Osteoblast (primary cell): Measurements from ENCODE around the gene MTA3. TPM values are rescaled to one million over a fixed set of nuclear protein-coding genes. Genes with fewer than 3 reads are reported as not detected.

Experiments used
- DNase-seq: peaks from one replicate; pipeline ENCODE4 v3.0.0; 2011; ENCODE audit warnings: low spot score, mixed read lengths; ENCODE audit not compliant: insufficient read length; ENCODE audit errors: missing footprints
- H2AFZ ChIP-seq: 2 replicates; pipeline ENCODE4 v1.6.0; 2011; ENCODE audit warnings: mild to moderate bottlenecking, low read length
- H3K27ac ChIP-seq: 2 replicates; pipeline ENCODE4 v1.5.1; 2011; ENCODE audit warnings: mild to moderate bottlenecking, low read depth, low read length, moderate library complexity
- H3K27me3 ChIP-seq: 2 replicates; pipeline ENCODE4 v1.6.0; 2012; ENCODE audit warnings: mild to moderate bottlenecking, control low read depth, inconsistent platforms, low read length, moderate library complexity; ENCODE audit not compliant: insufficient read depth
- H3K36me3 ChIP-seq: 2 replicates; pipeline ENCODE4 v1.5.1; 2011; ENCODE audit warnings: mild to moderate bottlenecking, low read length, control low read depth, moderate library complexity; ENCODE audit not compliant: insufficient read depth
- H3K4me1 ChIP-seq: 2 replicates; pipeline ENCODE4 v1.5.1; 2011; ENCODE audit warnings: mild to moderate bottlenecking, low read length, control low read depth, moderate library complexity; ENCODE audit not compliant: insufficient read depth
- H3K4me2 ChIP-seq: 2 replicates; pipeline ENCODE4 v1.6.0; 2011; ENCODE audit warnings: mild to moderate bottlenecking, low read length; ENCODE audit not compliant: insufficient read depth
- H3K4me3 ChIP-seq: fragments of 200-600 bp; sonication (generic); 3 replicates; pipeline ENCODE4 v1.5.1; 2012; ENCODE audit warnings: mild to moderate bottlenecking, low read length, inconsistent platforms; ENCODE audit not compliant: insufficient read depth
- H3K79me2 ChIP-seq: 2 replicates; pipeline ENCODE4 v1.6.0; 2012; ENCODE audit warnings: mild to moderate bottlenecking, low read length, control low read depth, inconsistent platforms; ENCODE audit not compliant: insufficient read depth
- H3K9me3 ChIP-seq: 2 replicates; pipeline ENCODE4 v1.5.1; 2011; ENCODE audit warnings: low read depth, low read length, control low read depth
- H4K20me1 ChIP-seq: 2 replicates; pipeline ENCODE4 v1.6.0; 2012; ENCODE audit warnings: mild to moderate bottlenecking, low read length, control low read depth; ENCODE audit not compliant: insufficient read depth
- total RNA-seq: library from RNA; depleted of rRNA; stranded (reverse); fragments of >200 nt; gene quantifications from 2 replicates; pipeline ENCODE4 v1.2.3, GENCODE V29; 2012
- TF ChIP-seq, protein P1 (sequence below): IDR thresholded peaks from 2 replicates; pipeline ENCODE4 v1.5.1; 2011; ENCODE audit warnings: mild to moderate bottlenecking, low read depth, low read length, moderate library complexity; ENCODE audit errors: extremely low read depth

MTA3 gene
- total RNA-seq, 1 donor: 29.3 TPM

DNA sequence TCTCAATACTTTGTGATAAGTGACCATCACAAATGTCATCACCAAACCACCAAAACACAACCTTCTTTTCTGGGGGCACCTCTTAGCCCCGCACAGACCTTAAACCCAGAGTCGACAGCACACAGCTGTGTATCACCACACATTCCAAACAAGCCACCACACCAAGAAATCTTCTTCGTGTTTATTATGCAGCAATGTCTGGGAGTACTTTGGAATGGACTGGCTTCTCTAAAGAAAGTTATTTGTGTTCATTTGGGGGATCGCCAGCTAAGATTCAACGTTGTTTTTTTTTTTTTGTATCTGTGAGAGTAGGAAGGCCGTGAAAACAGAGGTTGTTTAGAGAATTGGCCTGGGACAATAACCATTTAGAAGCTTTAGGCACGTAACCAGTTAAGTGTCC is 1.1 kb upstream of the MTA3 start:
- Histone ChIP-seq H3K4me1 (peaks cover 12% of the 10 kb centered on the region), H3K27me3 (no peaks in the 10 kb centered on the region), H2AFZ (peak overlapping the region; percentile 63), H4K20me1 (no peaks in the 10 kb centered on the region), H3K36me3 (no peaks in the 10 kb centered on the region), H3K9me3 (no peaks in the 10 kb centered on the region), H3K4me3 (no peak overlapping the region), H3K79me2 (peaks cover 5% of the 10 kb centered on the region), H3K4me2 (no peak overlapping the region), H3K27ac (no peak overlapping the region)
- peak; percentile 72 for DNase-seq
- TF ChIP-seq, protein P1, sequence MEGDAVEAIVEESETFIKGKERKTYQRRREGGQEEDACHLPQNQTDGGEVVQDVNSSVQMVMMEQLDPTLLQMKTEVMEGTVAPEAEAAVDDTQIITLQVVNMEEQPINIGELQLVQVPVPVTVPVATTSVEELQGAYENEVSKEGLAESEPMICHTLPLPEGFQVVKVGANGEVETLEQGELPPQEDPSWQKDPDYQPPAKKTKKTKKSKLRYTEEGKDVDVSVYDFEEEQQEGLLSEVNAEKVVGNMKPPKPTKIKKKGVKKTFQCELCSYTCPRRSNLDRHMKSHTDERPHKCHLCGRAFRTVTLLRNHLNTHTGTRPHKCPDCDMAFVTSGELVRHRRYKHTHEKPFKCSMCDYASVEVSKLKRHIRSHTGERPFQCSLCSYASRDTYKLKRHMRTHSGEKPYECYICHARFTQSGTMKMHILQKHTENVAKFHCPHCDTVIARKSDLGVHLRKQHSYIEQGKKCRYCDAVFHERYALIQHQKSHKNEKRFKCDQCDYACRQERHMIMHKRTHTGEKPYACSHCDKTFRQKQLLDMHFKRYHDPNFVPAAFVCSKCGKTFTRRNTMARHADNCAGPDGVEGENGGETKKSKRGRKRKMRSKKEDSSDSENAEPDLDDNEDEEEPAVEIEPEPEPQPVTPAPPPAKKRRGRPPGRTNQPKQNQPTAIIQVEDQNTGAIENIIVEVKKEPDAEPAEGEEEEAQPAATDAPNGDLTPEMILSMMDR: no peak

DNA sequence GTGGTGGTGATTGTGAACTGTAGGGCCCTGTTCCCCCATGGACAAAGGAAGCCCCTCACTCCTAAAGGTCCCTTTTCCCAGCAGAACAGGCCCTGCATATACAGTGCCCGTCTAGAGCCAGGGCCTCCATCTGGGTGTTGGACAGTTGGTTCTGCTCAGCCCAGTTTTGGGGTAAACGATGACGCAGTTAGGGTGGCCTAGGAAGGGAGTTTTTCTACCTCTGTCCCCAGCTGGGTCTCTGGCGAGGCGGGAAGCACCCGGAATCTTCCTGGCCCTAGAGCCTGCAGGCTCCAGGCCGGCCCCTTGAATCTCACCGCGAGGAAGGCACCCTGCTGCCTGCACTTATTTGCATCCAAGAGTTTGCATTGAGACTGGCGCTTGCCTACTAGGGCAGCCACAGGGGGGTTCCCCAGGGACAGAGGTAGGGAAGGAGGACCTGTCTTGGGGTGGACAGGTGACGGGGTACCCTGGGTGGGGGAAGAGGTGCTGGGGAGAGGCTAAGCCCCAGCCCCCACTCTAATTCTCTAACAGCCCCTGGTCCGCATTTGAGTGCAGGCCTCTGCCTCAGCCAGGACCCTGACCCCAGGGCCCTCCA is 529 bp upstream of the MTA3 start:
- H3K27me3 ChIP-seq: no peaks in the 10 kb centered on the region
- no peak overlapping the region for H3K4me2 ChIP-seq
- no peak overlapping the region for H3K4me3 ChIP-seq
- TF ChIP-seq, protein P1: no peak
- no peaks in the 10 kb centered on the region for H3K9me3 ChIP-seq
- peak; percentile 74 for DNase-seq
- H3K27ac ChIP-seq: no peak overlapping the region
- H3K36me3 ChIP-seq: peaks cover 2% of the 10 kb centered on the region
- H3K4me1 ChIP-seq: peaks cover 12% of the 10 kb centered on the region
- H2AFZ ChIP-seq: peak overlapping the region; percentile 63
- peaks cover 7% of the 10 kb centered on the region for H3K79me2 ChIP-seq
- no peaks in the 10 kb centered on the region for H4K20me1 ChIP-seq

DNA sequence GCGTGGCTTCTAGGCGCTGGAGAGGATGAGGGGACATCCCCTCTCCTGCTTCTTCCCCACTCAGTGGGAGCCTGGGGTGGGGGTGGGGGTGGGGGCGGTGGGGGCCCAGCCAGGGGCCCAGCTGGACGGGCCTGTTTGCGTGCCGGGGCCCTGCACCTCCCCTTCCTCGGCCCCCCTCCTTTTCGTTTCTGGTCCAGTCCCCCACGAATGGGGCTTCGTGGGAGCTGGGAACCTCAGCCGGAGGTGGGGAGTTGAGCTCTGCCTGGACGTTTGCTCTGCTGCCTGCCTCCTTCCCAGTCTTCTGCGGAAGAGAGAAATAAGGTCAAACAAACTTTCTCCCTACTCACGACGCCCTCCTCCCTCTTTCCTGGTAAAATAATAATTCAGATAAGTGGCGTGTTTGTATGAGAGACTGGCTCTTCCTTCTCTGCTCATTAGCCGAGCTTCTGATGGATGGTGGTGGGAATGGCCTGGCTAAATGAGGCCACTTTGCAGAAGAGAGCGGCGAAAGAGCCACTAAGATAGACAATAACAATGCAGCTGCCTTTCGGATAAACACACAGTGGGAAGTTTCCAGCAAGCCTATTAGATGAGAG is 782 bp downstream of the MTA3 start:
- Histone ChIP-seq H3K4me2 (peak overlapping the region; percentile 87), H3K79me2 (peaks cover 12% of the 10 kb centered on the region), H3K4me1 (peaks cover 12% of the 10 kb centered on the region), H3K4me3 (peak overlapping the region; percentile 80), H2AFZ (peak overlapping the region; percentile 83), H3K27ac (no peak overlapping the region), H4K20me1 (no peaks in the 10 kb centered on the region), H3K27me3 (no peaks in the 10 kb centered on the region), H3K36me3 (peaks cover 7% of the 10 kb centered on the region), H3K9me3 (no peaks in the 10 kb centered on the region)
- TF ChIP-seq, protein P1: no peak
- DNase-seq: peak; percentile 94

DNA sequence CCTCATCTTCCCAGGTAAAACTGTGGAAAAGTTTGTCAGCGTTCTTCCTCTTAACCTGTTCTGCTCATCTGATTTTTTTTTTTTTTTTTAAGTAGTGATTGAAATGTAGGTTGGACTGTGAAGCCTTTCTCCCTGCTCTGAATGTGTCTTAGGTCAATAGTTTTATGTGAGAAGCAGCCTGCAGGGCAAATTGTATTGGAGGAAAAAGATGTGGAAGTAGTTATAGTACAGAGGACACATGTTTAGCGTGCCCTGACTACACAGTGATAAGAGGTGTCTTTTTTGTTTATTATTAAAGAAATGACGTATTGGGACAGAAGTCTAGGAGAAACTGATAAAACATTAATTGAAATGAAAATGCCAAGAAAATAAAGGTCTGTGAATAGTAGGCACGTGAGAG is 1.5 kb downstream of the MTA3 start:
- Histone ChIP-seq H3K27ac (no peak overlapping the region), H3K79me2 (peaks cover 14% of the 10 kb centered on the region), H3K9me3 (no peaks in the 10 kb centered on the region), H3K4me3 (peak overlapping the region; percentile 80), H3K4me2 (peak overlapping the region; percentile 87), H2AFZ (no peak overlapping the region), H3K27me3 (no peaks in the 10 kb centered on the region), H4K20me1 (no peaks in the 10 kb centered on the region), H3K4me1 (peaks cover 12% of the 10 kb centered on the region), H3K36me3 (peaks cover 7% of the 10 kb centered on the region)
- TF ChIP-seq, protein P1: no peak
- no peak for DNase-seq
